Glutamatergic neuron (in vitro differentiated cells): ENCODE results near the gene SGTA. TPM values are rescaled to one million over a fixed set of nuclear protein-coding genes. Genes with fewer than 3 reads are reported as not detected.
"Not testable (repeated sequence)": the region's sequence is repeated elsewhere in the genome, so short reads cannot be mapped to it uniquely, and the experiment has no call there.

Source experiments
- DNase-seq: peaks from one replicate; pipeline ENCODE4 v3.0.0; 2022
- H3K27ac Mint-ChIP-seq: one replicate; pipeline ENCODE4 v1.8.0; 2020; ENCODE audit warnings: mild to moderate bottlenecking, mixed read lengths, inconsistent platforms; ENCODE audit not compliant: unreplicated experiment
- H3K27me3 Mint-ChIP-seq: one replicate; pipeline ENCODE4 v1.8.0; 2020; ENCODE audit warnings: mild to moderate bottlenecking, moderate library complexity, mixed read lengths, inconsistent platforms; ENCODE audit not compliant: unreplicated experiment
- H3K36me3 Mint-ChIP-seq: one replicate; pipeline ENCODE4 v1.8.0; 2020; ENCODE audit warnings: mild to moderate bottlenecking, mixed read lengths, inconsistent platforms; ENCODE audit not compliant: unreplicated experiment
- H3K4me1 Mint-ChIP-seq: one replicate; pipeline ENCODE4 v1.8.0; 2020; ENCODE audit warnings: mild to moderate bottlenecking, low read depth, mixed read lengths, inconsistent platforms; ENCODE audit not compliant: unreplicated experiment
- H3K4me3 Mint-ChIP-seq: one replicate; pipeline ENCODE4 v1.8.0; 2020; ENCODE audit warnings: mild to moderate bottlenecking, mixed read lengths, inconsistent platforms; ENCODE audit not compliant: unreplicated experiment
- H3K9me3 Mint-ChIP-seq: one replicate; pipeline ENCODE4 v1.8.0; 2020; ENCODE audit warnings: mild to moderate bottlenecking, moderate library complexity, mixed read lengths, inconsistent platforms; ENCODE audit not compliant: unreplicated experiment
- CTCF ChIP-seq: fragments of 200-600 bp; sonication (generic); IDR thresholded peaks from one replicate; pipeline ENCODE4 v1.5.0; 2021; ENCODE audit not compliant: partially characterized antibody, unreplicated experiment
- total RNA-seq: library from RNA; stranded (reverse); fragmentation: NEBNext Ultra II Directional; extraction: Animal tissue kit (Norgen Biotek cat#: 25700); gene quantifications from one replicate; pipeline ENCODE4 v1.2.1, GENCODE V29; 2021; ENCODE audit not compliant: unreplicated experiment

The SGTA gene
- total RNA-seq, 1 donor from 2014 or later, result 90.6 TPM

DNA sequence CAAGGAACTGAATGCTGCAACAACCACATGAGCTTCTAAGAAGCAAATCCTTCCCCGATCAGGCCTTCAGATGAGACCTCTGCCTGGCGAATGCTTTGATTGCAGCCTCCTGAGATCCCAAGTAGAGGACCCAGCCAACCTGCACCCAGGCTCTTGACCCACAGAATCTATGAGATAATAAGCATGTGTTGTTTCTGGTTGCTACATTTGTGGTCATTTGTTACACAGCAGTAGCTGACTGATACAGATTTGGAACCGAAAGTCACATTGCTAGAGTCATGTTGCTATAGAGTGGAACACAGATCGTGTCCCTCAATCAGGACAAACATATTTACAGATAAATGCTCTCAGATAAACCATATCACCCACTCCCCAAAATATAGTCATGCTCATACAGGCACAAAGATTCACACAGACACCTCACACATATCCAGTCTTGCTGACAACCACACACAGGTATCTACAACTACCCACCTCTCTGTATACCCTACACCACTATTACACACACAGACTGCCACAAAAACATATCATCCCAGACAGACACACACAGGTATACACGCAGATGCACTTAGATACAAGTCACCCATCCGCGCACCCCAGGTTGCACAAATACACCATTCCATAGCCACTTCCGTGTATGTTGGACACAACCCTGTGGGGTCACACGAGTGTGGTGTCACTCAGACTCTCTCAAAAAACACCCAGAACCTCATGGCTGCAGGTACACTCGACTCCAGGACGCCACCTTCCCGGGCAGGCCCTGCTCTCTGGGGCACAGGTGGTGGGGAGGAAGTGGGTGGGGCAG is 67.4 kb downstream of the SGTA start:
- no peak for TF ChIP-seq CTCF
- no peak overlapping the region for H3K4me3 Mint-ChIP-seq
- H3K9me3 Mint-ChIP-seq, result peaks cover 10% of the 10 kb centered on the region
- no peak overlapping the region for H3K27ac Mint-ChIP-seq
- H3K4me1 Mint-ChIP-seq, result no peaks in the 10 kb centered on the region
- H3K27me3 Mint-ChIP-seq, result peaks cover 8% of the 10 kb centered on the region
- H3K36me3 Mint-ChIP-seq, result peaks cover 12% of the 10 kb centered on the region
- DNase-seq, result no peak

DNA sequence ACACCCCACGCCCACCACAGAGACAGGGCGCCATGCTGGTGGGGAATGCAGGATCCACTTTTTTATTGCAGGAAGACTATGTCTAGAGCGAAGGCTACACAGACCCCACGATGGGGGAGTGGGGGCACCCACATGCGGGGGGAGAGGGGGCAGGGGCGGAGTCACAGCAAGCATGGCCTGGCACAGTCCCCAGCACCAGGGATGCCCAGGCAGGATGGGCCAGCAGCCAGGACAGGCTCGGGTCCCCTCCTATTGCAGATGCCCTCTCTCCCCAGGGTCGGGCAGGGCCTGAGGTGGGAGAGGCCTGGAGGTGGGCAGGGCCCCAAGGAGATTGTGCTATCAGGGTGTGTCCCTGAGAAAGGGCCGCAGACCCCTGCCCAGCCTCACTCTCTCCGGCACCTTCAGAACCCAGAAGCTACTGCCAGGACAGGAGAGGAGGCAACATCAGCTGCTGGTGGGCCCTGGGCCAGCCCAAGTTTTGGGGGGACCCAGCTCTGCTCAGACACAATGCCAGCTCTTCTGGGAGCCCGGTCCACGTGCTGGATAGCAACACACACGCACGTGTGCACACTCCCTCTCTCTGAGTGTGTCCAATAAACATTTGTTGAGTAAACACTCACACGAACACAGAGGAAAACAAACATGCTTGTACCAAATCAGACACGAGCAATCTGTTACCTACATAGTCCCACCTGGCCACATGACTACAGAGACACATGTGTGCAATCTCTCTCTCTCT is 68.4 kb downstream of the SGTA start:
- Mint-ChIP-seq H3K4me3 (no peak overlapping the region), H3K36me3 (peaks cover 12% of the 10 kb centered on the region), H3K4me1 (no peaks in the 10 kb centered on the region), H3K9me3 (peaks cover 10% of the 10 kb centered on the region), H3K27me3 (peaks cover 6% of the 10 kb centered on the region), H3K27ac (no peak overlapping the region)
- no peak for DNase-seq
- TF ChIP-seq CTCF, result no peak

- not testable (repeated sequence) for H3K4me1 Mint-ChIP-seq, H3K9me3 Mint-ChIP-seq, H3K27ac Mint-ChIP-seq, H3K4me3 Mint-ChIP-seq, DNase-seq, H3K27me3 Mint-ChIP-seq
- H3K36me3 Mint-ChIP-seq, result peaks cover 12% of the 10 kb centered on the region
Observed at GRCh38 chr19:2714102-2714501, 69.0 kb downstream of the SGTA start.

DNA sequence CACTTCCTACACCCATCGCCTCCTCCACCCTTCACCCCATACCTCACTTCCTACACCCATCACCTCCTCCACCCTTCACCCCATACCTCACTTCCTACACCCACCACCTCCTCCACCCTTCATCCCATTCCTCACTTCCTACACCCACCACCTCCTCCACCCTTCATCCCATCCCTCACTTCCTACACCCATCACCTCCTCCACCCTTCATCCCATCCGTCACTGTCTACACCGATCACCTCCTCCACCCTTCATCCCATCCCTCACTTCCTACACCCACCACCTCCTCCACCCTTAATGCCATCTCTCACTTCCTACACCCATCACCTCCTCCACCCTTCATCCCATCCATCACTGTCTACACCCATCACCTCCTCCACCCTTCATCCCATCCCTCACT is 69.9 kb downstream of the SGTA start:
- not testable (repeated sequence) for H3K9me3 Mint-ChIP-seq, H3K4me1 Mint-ChIP-seq, H3K4me3 Mint-ChIP-seq, DNase-seq, H3K27ac Mint-ChIP-seq, H3K27me3 Mint-ChIP-seq
- H3K36me3 Mint-ChIP-seq, result peaks cover 12% of the 10 kb centered on the region

DNA sequence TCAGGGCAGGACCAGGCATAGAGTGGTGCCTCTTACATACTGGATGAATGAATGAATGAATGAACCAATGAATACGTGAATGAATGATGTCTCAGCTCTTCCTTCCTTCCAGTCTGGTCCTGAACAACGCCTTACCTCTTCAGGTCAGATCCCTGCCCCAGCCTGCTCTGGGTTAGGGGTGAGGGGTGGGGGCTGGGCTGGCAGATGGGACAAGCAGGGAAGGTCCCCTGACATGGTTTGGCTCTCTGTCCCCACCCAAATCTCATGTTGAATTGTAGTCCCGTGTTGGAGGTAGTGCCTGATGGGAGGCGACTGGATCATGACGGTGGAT is 71.2 kb downstream of the SGTA start:
- no peaks in the 10 kb centered on the region for H3K4me1 Mint-ChIP-seq

More for the DNA sequence above, 71.2 kb downstream of the SGTA start:
- Mint-ChIP-seq H3K27me3 (peaks cover 3% of the 10 kb centered on the region), H3K9me3 (peaks cover 10% of the 10 kb centered on the region), H3K36me3 (peaks cover 12% of the 10 kb centered on the region), H3K27ac (no peak overlapping the region), H3K4me3 (no peak overlapping the region)
- no peak for TF ChIP-seq CTCF
- DNase-seq, result no peak
